ENCODE results near the gene NSF. TPM values are rescaled to one million over a fixed set of nuclear protein-coding genes. Genes with fewer than 3 reads are reported as not detected.

NSF gene
- total RNA-seq, 2 experiments from 2014 or later: 35.3 to 42.5 TPM

- H3K4me1 ChIP-seq (ENCODE audit: insufficient read depth, low read length, poor library complexity, severe bottlenecking): peaks cover 29% of the 10 kb centered on the region
- no peak overlapping the region for H3K27ac ChIP-seq (ENCODE audit: low read depth, low read length, poor library complexity, severe bottlenecking)
- ChIA-PET CTCF (ENCODE audit: unreplicated experiment) (no interaction called here), POLR2A (interaction anchor here (0.7 to 0.8 kb wide), 2 partner anchors 10 to 19 kb away, joined by 3 to 5 read pairs; no protein-coding TSS in a partner anchor)
- DNase-seq (ENCODE audit: low spot score): no peak
- peaks cover 12% of the 10 kb centered on the region for H3K36me3 ChIP-seq (ENCODE audit: insufficient read depth, low read length)
- intact Hi-C loops (cut with micrococcal nuclease; ENCODE audit: unreplicated experiment): no loop called here
- no peaks in the 10 kb centered on the region for H3K79me2 ChIP-seq (ENCODE audit: insufficient read depth, low read depth, low read length)
- H2AFZ ChIP-seq (ENCODE audit: low read length): no peak overlapping the region
- H4K20me1 ChIP-seq (ENCODE audit: insufficient read depth, low read length): no peaks in the 10 kb centered on the region
- H3K9me2 ChIP-seq (ENCODE audit: insufficient read depth, low read length): no peaks in the 10 kb centered on the region
- H3K4me3 ChIP-seq (ENCODE audit: low read depth, low read length, poor library complexity, severe bottlenecking): no peak overlapping the region
- TF ChIP-seq EZH2phosphoT487 (IDR thresholded peaks at IDR 0.05; ENCODE audit: borderline replicate concordance, low read depth, low read length) (no peak), CTCF (conservative IDR thresholded peaks at IDR 0.05; ENCODE audit: low read length) (no peak)
- H3K9me3 ChIP-seq (ENCODE audit: low read length): no peaks in the 10 kb centered on the region
- BruUV-seq (replicated peaks): no TSS peak
- no peak overlapping the region for H3K4me2 ChIP-seq (ENCODE audit: low read length)
These were observed 154.9 kb downstream of the NSF start for GRCh38 chr17:46745376-46745775.

DNA sequence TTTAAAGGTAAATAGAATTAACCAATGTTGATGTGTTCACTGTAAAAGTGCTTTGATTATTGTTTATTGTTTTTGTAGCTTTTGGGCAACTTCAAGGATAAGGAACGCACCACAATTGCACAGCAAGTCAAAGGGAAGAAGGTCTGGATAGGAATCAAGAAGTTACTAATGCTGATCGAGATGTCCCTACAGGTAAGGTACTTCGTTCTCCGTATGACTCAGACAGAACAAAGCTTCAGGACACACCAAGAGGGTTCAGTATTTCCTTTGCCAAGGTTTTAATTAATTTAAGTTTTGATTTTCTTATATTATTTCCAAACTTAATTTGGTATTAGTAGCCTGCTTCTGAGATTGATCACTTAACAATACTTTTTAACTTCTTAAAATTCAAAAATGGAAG is 161.0 kb downstream of the NSF start:
- BruUV-seq (replicated peaks): no TSS peak
- POLR2A ChIA-PET: interaction anchor here (0.7 kb wide), 2 partner anchors 12 to 30 kb away, joined by 3 read pairs; no protein-coding TSS in a partner anchor
- intact Hi-C loops (cut with micrococcal nuclease; ENCODE audit: unreplicated experiment): no loop called here
- no peaks in the 10 kb centered on the region for H4K20me1 ChIP-seq (ENCODE audit: insufficient read depth, low read length)
- H3K4me2 ChIP-seq (ENCODE audit: low read length): no peak overlapping the region
- no peaks in the 10 kb centered on the region for H3K79me2 ChIP-seq (ENCODE audit: insufficient read depth, low read depth, low read length)
- H2AFZ ChIP-seq (ENCODE audit: low read length): no peak overlapping the region
- TF ChIP-seq CTCF (conservative IDR thresholded peaks at IDR 0.05; ENCODE audit: low read length) (no peak), EZH2phosphoT487 (IDR thresholded peaks at IDR 0.05; ENCODE audit: borderline replicate concordance, low read depth, low read length) (no peak)
- no peaks in the 10 kb centered on the region for H3K9me2 ChIP-seq (ENCODE audit: insufficient read depth, low read length)
- H3K27ac ChIP-seq (ENCODE audit: low read depth, low read length, poor library complexity, severe bottlenecking): no peak overlapping the region
- H3K9me3 ChIP-seq (ENCODE audit: low read length): no peaks in the 10 kb centered on the region
- no peak overlapping the region for H3K4me3 ChIP-seq (ENCODE audit: low read depth, low read length, poor library complexity, severe bottlenecking)
- CTCF ChIA-PET (ENCODE audit: unreplicated experiment): no interaction called here
- peaks cover 22% of the 10 kb centered on the region for H3K4me1 ChIP-seq (ENCODE audit: insufficient read depth, low read length, poor library complexity, severe bottlenecking)
- H3K36me3 ChIP-seq (ENCODE audit: insufficient read depth, low read length): peaks cover 57% of the 10 kb centered on the region
- no peak for DNase-seq (ENCODE audit: low spot score)

GRCh38 chr17:46753776-46754175 is 163.3 kb downstream of the NSF start:
- no peaks in the 10 kb centered on the region for H3K79me2 ChIP-seq (ENCODE audit: insufficient read depth, low read depth, low read length)
- H3K4me2 ChIP-seq (ENCODE audit: low read length): no peak overlapping the region
- peaks cover 15% of the 10 kb centered on the region for H3K4me1 ChIP-seq (ENCODE audit: insufficient read depth, low read length, poor library complexity, severe bottlenecking)
- no peaks in the 10 kb centered on the region for H3K9me2 ChIP-seq (ENCODE audit: insufficient read depth, low read length)
- BruUV-seq (replicated peaks): no TSS peak
- POLR2A ChIA-PET: no interaction called here
- no peak for TF ChIP-seq EZH2phosphoT487 (IDR thresholded peaks at IDR 0.05; ENCODE audit: borderline replicate concordance, low read depth, low read length)
- TF ChIP-seq CTCF (conservative IDR thresholded peaks at IDR 0.05; ENCODE audit: low read length): no peak
- H3K4me3 ChIP-seq (ENCODE audit: low read depth, low read length, poor library complexity, severe bottlenecking): no peak overlapping the region
- CTCF ChIA-PET (ENCODE audit: unreplicated experiment): no interaction called here
- no peak overlapping the region for H2AFZ ChIP-seq (ENCODE audit: low read length)
- H3K36me3 ChIP-seq (ENCODE audit: insufficient read depth, low read length): peaks cover 70% of the 10 kb centered on the region
- no peaks in the 10 kb centered on the region for H3K9me3 ChIP-seq (ENCODE audit: low read length)
- no peak for DNase-seq (ENCODE audit: low spot score)
- no peak overlapping the region for H3K27ac ChIP-seq (ENCODE audit: low read depth, low read length, poor library complexity, severe bottlenecking)
- H4K20me1 ChIP-seq (ENCODE audit: insufficient read depth, low read length): no peaks in the 10 kb centered on the region
- intact Hi-C loops (cut with micrococcal nuclease; ENCODE audit: unreplicated experiment): no loop called here
